Heart left ventricle (tissue), 16 donors: ENCODE data around the gene DUSP15. TPM values are rescaled to one million over a fixed set of nuclear protein-coding genes. Genes with fewer than 3 reads are reported as not detected.

ENCODE experiments used
- ATAC-seq, 4 donors: fragments of 200-7000 bp; cut with Tn5 transposase; one replicate each; pipeline ENCODE4 v1.9.1; 2020 to 2022; ENCODE audit warnings: moderate library complexity in 4 of 4, mild to moderate bottlenecking in 3 of 4, moderate number of reproducible peaks in 1 of 4
- DNase-seq, 5 donors: peaks; one replicate each; pipeline ENCODE4 v3.0.0-alpha.2; 2020
- H3K27ac ChIP-seq, 12 donors: fragments of 200-600 bp; sonication (generic) in 4 of 12; one replicate each; pipeline versions ENCODE4 v1.5.0 to v1.8.0; 2016 to 2022; ENCODE audit warnings: mild to moderate bottlenecking in 2 of 12
- H3K27me3 ChIP-seq, 9 donors: fragments of 200-600 bp; sonication (generic) in 2 of 9; one replicate each; pipeline versions ENCODE4 v1.5.1 to v1.8.0; 2016 to 2022; ENCODE audit warnings: mild to moderate bottlenecking in 3 of 9
- H3K36me3 ChIP-seq, 9 donors: fragments of 200-600 bp; sonication (generic) in 2 of 9; one replicate each; pipeline versions ENCODE4 v1.5.0 to v1.8.0; 2018 to 2022; ENCODE audit warnings: mild to moderate bottlenecking in 2 of 9
- H3K4me1 ChIP-seq, 12 donors: fragments of 200-600 bp; sonication (generic) in 4 of 12; one replicate each; pipeline versions ENCODE4 v1.5.0 to v1.8.0; 2016 to 2022; ENCODE audit warnings: mild to moderate bottlenecking in 3 of 12
- H3K4me3 ChIP-seq, 12 donors: fragments of 200-600 bp; sonication (generic) in 4 of 12; one replicate each; pipeline versions ENCODE4 v1.5.0 to v1.8.0; 2017 to 2022; ENCODE audit warnings: mild to moderate bottlenecking in 9 of 12, moderate library complexity in 4 of 12
- H3K9me3 ChIP-seq, 12 donors: fragments of 200-600 bp; sonication (generic) in 4 of 12; one replicate each; pipeline versions ENCODE4 v1.5.0 to v1.8.0; 2016 to 2022; ENCODE audit warnings: mild to moderate bottlenecking in 1 of 12
- POLR2A ChIP-seq, 2 donors: fragments of 450-650 bp; IDR thresholded peaks; one replicate each; pipeline ENCODE4 v1.6.1; 2017; ENCODE audit warnings: antibody characterized with exemption in 2 of 2, mild to moderate bottlenecking in 2 of 2, moderate library complexity in 2 of 2
- whole genome bisulfite sequencing, 4 donors: extraction: QIAGEN DNeasy Blood & Tissue Kit in 2 of 4; methylation state at CpG; one replicate each; pipeline versions ENCODE4 v1.1.5 to v1.1.7; 2013 to 2018; 5-methylcytosine and 5-hydroxymethylcytosine counted together
- intact Hi-C, 10 donors: fragments of 100-400 bp; cut with DNase I; formaldehyde crosslinking; loops; one replicate each; pipeline versions ENCODE4 v1.11.1 to v1.14.2; 2022
- polyA plus RNA-seq, 2 donors: library from polyadenylated mRNA; stranded (reverse); fragments of 200-250 nt; gene quantifications; one replicate each; pipeline ENCODE4 v1.2.3, GENCODE V29; 2013
- total RNA-seq, 9 donors: library from RNA; depleted of rRNA in 2 of 9; stranded (reverse); fragments of >200 nt in 2 of 9; fragmentation: NEBNext Ultra II Directional in 3 of 9; extraction: Animal tissue kit (Norgen Biotek cat#: 25700) in 3 of 9; gene quantifications; one replicate each; pipeline versions ENCODE4 v1.1.0 to v1.2.4, GENCODE V29; 2016 to 2023
- TF ChIP-seq, protein P1 (sequence below), 12 donors: fragments of 200-600 bp; sonication (generic) in 4 of 12; IDR thresholded peaks; one replicate each; pipeline versions ENCODE4 v1.5.0 to v1.8.0; 2018 to 2022; ENCODE audit warnings: antibody characterized with exemption in 12 of 12, mild to moderate bottlenecking in 5 of 12
- donor health status: ischemic (EF 13 %, LVEDD 7.1; RV severe dilation, severe dysfunction).
- donor health status: healthy with polysubstance abuse.
- donor health status: DM: no; HTN: yes; CAD: no.
- donor health status: DM: no; HTN: no; CAD: no.
- donor health status: ischemic (EF 25% LVEDD 6.9; RV normal size, moderate dysfunction).
- donor health status: ischemic (EF 25% LVEDD 5.7; RV mildly dilated, moderate dysfunction).
- donor health status: healthy.
- donor health status: DM: yes; HTN: yes; CAD: no.
- donor health status: ischemic (EF 35%, LVEDD 5.7; RV mildly dilated, moderate dysfunction).
- donor health status: nonischemic (EF 11% LVEDD 7.7; RV severe dilation, severe dysfunction).
- donor health status: DM: yes; HTN: yes; CAD: no.
- donor health status: PGD.
- donor health status: ischemic (EF 29% LVEDD 5.4; RV normal size, mild dysfunction).
- donor health status: nonischemic (EF 23%, LVEDD 6.1; RV moderate dilation, normal function).

DUSP15 gene
- total and polyA plus RNA-seq, 11 donors = 0.68 to 7.4 (median 3.0) TPM

DNA sequence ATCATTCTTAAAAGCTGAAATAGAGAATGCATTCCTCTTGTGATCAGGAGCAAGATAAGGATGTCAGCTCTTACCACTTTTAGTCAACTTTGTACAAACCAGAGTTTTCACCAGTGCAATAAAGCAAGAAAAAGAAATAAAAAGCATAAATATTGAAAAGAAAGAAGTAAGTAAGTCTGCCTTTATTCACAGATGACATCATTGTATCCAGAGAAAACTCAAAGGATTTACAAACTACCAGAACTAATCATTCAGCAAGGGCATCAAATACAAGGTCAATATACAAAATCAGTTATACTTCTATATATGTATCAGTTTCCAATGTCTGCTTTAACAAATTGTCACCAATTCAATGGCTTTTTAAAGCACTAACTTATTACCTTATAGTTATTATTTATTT, 13.5 kb upstream of the DUSP15 start:
- TF ChIP-seq, protein P1, sequence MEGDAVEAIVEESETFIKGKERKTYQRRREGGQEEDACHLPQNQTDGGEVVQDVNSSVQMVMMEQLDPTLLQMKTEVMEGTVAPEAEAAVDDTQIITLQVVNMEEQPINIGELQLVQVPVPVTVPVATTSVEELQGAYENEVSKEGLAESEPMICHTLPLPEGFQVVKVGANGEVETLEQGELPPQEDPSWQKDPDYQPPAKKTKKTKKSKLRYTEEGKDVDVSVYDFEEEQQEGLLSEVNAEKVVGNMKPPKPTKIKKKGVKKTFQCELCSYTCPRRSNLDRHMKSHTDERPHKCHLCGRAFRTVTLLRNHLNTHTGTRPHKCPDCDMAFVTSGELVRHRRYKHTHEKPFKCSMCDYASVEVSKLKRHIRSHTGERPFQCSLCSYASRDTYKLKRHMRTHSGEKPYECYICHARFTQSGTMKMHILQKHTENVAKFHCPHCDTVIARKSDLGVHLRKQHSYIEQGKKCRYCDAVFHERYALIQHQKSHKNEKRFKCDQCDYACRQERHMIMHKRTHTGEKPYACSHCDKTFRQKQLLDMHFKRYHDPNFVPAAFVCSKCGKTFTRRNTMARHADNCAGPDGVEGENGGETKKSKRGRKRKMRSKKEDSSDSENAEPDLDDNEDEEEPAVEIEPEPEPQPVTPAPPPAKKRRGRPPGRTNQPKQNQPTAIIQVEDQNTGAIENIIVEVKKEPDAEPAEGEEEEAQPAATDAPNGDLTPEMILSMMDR (IDR thresholded peaks at IDR 0.05) = no peak
- DNase-seq = no peak
- Histone ChIP-seq H3K4me3 (no peak overlapping the region), H3K9me3 (no peaks in the 10 kb centered on the region), H3K36me3 (no peaks in the 10 kb centered on the region), H3K27me3 (no peaks in the 10 kb centered on the region), H3K27ac (no peak overlapping the region), H3K4me1 (peaks cover 0 to 10% (median 1%) of the 10 kb centered on the region in 12 donors)
- intact Hi-C loops = no loop called here
- no peak for ATAC-seq

DNA sequence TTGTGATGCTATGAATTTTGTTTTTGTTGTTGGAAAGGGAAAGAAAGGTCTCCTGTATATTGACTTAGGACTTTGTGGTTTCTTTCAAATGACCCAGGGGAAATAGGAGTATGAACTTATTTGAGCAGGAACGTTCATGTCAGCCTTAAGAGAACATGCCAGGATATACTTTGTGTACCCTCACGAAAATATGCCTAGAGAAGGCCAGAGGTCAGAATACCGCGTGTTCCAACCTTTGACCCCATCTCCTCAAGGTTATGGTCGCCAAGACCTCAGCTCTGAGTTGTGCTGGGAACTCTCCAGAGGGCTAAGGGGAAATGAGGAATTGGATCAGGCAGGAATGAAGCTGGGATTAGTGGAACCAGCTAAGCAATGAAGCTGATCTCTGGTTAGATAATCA, 11.6 kb upstream of the DUSP15 start:
- H3K36me3 ChIP-seq = no peaks in the 10 kb centered on the region
- DNase-seq (no peak), ATAC-seq (no peak)
- H3K4me1 ChIP-seq = peaks cover 0 to 10% (median 1%) of the 10 kb centered on the region in 12 donors
- 61 to 69% (median 66%) methylated on average over 5 of the region's 5 CpGs for WGBS, 4 donors
- H3K9me3 ChIP-seq = peaks cover 0 to 9% (median 0%) of the 10 kb centered on the region in 12 donors
- no peak overlapping the region for H3K4me3 ChIP-seq
- TF ChIP-seq POLR2A (IDR thresholded peaks at IDR 0.05) = no peak
- TF ChIP-seq, protein P1 (IDR thresholded peaks at IDR 0.05) = no peak
- intact Hi-C loops = no loop called here
- H3K27me3 ChIP-seq = no peaks in the 10 kb centered on the region
- H3K27ac ChIP-seq = no peak overlapping the region

DNA sequence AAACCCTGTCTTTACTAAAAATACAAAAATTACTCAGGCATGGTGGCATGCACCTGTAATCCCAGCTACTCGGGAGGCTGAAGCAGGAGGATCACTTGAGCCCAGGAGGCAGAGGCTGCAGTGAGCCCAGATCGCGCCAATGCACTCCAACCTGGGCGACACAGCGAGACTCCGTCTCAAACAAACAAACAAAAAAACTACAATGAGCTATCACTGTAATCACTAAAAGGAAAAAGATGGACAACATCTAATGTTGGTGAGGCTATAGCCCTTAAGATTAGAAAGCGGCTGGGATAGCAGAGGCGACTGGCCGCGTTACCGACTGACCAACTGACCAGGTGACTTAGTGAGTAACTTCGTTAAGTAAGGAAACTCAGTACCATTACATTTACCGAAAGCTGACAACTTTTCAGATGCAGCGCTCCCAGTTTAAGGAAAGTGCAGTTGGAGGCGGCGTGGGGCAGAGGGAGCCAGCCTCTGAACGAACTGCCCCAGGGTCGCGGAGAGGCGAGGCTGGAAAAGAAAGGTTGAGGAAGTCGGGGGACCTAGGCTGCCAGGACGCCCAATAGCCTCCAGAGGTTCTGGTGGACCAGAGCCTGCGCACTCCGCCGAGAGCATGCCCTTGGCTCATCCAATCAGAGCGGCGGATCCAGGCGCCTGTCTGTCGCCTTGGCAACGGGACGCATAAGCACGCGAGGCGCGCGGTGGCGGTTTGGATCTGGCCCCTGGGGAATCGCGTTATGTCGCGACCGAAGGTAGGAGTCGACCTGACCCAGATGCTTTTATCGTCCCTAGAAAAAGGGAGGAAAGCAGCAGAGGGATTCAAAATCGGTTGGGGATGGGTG, 9.0 kb upstream of the DUSP15 start:
- Histone ChIP-seq H3K27me3 (no peaks in the 10 kb centered on the region), H3K9me3 (peaks cover 0 to 9% (median 0%) of the 10 kb centered on the region in 12 donors), H3K36me3 (no peaks in the 10 kb centered on the region), H3K4me1 (peaks cover 0 to 10% (median 1%) of the 10 kb centered on the region in 12 donors), H3K27ac (peak overlapping the region in 10 of 12 donors; percentile 42 to 75 (median 66)), H3K4me3 (peak overlapping the region; percentile 15 to 68 (median 58))
- WGBS, 4 donors = 7 to 29% (median 9%) methylated on average over 15 to 45 of the region's 45 CpGs
- ATAC-seq (peak; percentile 99 to 100 (median 99)), DNase-seq (peak; percentile 94 to 97 (median 96))
- intact Hi-C loops = no loop called here
- TF ChIP-seq, protein P1 (IDR thresholded peaks at IDR 0.05) = peak in 1 of 12 donors; percentile 5
- peak in 1 of 2 donors; percentile 58 for TF ChIP-seq POLR2A (IDR thresholded peaks at IDR 0.05)

DNA sequence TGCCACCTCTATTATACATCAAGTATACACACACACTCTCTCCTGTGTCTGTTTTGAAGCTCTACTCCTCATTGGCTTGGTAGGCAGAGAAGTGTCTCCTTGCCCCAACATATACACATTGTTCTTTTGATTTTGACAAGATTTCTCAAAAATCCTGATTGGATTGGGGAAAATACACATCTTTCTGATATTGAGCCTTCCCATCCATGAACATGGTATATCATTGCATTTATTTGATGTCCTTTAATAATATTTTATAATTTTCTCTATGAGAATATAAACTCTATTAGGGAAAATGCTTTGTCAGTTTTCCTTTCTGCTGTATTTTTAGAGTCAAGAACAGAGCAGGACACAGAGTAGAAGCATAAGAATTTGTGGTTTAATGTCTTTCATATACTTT, 7.4 kb upstream of the DUSP15 start:
- no peak for DNase-seq
- TF ChIP-seq, protein P1 (IDR thresholded peaks at IDR 0.05) = no peak
- TF ChIP-seq POLR2A (IDR thresholded peaks at IDR 0.05) = no peak
- ATAC-seq = no peak
- Histone ChIP-seq H3K36me3 (no peaks in the 10 kb centered on the region), H3K4me1 (peaks cover 0 to 10% (median 1%) of the 10 kb centered on the region in 12 donors), H3K27ac (no peak overlapping the region), H3K27me3 (no peaks in the 10 kb centered on the region), H3K4me3 (no peak overlapping the region), H3K9me3 (peaks cover 0 to 9% (median 0%) of the 10 kb centered on the region in 12 donors)
- intact Hi-C loops = no loop called here
